Measurements from ENCODE around the gene MMP23B. TPM values are rescaled to one million over a fixed set of nuclear protein-coding genes. Genes with fewer than 3 reads are reported as not detected.
"Not testable (repeated sequence)": the region's sequence is repeated elsewhere in the genome, so short reads cannot be mapped to it uniquely, and the experiment has no call there.

Gene MMP23B
- total RNA-seq, 2 donors from 2014 or later, result 1.5 TPM

DNA sequence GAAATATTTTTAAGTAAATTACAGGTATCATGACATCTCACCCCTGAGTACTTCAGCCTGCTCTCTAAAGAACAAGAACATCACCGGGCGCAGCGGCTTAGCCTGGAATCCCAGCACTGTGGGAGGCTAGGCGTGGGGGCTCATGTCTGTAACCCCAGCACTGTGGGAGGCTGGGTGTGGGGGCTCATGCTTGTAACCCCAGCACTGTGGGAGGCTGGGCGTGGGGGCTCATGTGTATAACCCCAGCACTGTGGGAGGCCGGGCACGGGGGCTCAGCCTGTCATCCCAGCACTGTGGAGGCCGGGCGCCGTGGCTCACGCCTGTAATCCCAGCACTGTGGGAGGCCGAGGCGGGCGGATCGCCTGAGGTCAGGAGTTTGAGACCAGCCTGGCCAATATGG, 34.6 kb downstream of the MMP23B start:
- no peaks in the 10 kb centered on the region for H3K27me3 Mint-ChIP-seq (ENCODE audit: low read depth)
- no peak overlapping the region for H3K4me3 Mint-ChIP-seq
- no peaks in the 10 kb centered on the region for H3K4me1 Mint-ChIP-seq (ENCODE audit: low read depth)
- peaks cover 4 to 15% of the 10 kb centered on the region in 2 donors for H3K36me3 Mint-ChIP-seq (ENCODE audit: insufficient read depth in 2 of 2)
- H3K9me3 Mint-ChIP-seq, result no peaks in the 10 kb centered on the region
- ATAC-seq (replicated peaks in 1 of 2), result no peak
- DNase-seq, result no peak
- H3K27ac Mint-ChIP-seq, result no peak overlapping the region

DNA sequence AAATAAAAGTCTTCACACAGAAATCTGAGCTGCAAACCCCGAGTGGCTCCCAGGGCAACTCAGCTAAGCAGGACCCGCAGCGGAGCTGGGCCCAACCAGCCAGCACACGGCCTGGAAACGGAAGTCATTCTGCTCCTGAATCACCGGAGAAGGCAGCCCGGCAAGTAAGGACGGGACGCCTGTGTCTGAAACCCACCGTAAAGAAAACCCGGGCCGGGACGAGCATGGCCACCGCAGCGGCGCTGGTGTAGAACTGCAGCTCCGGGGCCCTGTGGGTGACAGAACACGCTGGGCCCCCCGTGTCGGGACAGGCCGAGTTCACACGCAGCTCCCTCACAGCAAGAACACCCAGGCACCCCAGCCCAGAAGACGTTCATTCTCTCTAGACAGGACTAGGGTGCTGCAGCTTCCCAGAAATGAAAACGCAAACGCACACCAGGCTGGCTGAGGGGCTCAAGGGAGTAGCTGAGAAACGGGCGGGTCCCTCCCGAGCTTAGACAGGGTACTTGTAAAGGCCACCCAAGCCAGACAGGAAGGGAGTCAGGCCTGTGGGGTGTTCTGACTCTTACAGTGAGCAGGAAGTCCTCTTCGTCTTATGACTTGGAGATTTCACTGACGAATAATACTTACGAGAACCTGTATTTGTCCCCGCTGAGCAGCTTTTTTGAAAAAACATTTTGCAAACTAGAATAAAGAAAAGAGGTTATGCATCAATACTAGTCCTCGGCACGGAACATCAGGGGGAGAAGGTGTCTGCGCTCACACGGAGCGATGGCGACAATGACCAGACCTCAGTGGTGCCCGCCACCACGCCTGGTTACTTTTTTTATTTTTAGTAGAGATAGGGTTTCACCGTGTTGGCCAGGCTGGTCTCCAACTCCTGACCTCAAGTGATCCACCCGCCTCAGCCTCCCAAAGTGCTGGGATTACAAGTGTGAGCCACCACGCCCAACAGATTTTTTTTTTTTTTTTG, 37.8 kb downstream of the MMP23B start:
- DNase-seq (no peak), ATAC-seq (replicated peaks in 1 of 2) (no peak)
- no peaks in the 10 kb centered on the region for H3K27me3 Mint-ChIP-seq (ENCODE audit: low read depth)
- H3K27ac Mint-ChIP-seq, result no peak overlapping the region
- no peaks in the 10 kb centered on the region for H3K4me1 Mint-ChIP-seq (ENCODE audit: low read depth)
- peaks cover 4 to 19% of the 10 kb centered on the region in 2 donors for H3K36me3 Mint-ChIP-seq (ENCODE audit: insufficient read depth in 2 of 2)
- no peaks in the 10 kb centered on the region for H3K9me3 Mint-ChIP-seq
- no peak overlapping the region for H3K4me3 Mint-ChIP-seq

DNA sequence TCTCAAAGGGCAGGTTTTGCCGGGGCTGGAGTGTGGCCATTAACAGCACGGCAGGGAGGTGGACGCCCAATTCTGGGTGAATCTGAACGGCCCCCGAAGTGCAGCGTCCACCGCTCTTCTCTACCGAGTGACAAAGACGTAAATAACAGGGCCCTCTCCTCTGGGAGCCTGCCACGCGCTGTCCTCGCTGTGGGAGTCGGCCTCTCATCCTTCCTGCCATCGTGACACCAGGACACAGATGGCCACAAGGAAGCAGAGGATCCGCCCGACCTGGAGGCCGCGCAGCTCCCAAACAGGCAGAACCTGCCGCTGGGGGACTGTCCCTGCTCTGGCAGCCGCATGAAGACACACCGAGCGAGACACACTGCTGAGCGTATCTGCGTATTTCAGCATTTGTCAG, 38.9 kb downstream of the MMP23B start:
- peaks cover 3 to 18% of the 10 kb centered on the region in 2 donors for H3K36me3 Mint-ChIP-seq (ENCODE audit: insufficient read depth in 2 of 2)
- ATAC-seq (replicated peaks in 1 of 2), result no peak
- no peak overlapping the region for H3K27ac Mint-ChIP-seq

DNA sequence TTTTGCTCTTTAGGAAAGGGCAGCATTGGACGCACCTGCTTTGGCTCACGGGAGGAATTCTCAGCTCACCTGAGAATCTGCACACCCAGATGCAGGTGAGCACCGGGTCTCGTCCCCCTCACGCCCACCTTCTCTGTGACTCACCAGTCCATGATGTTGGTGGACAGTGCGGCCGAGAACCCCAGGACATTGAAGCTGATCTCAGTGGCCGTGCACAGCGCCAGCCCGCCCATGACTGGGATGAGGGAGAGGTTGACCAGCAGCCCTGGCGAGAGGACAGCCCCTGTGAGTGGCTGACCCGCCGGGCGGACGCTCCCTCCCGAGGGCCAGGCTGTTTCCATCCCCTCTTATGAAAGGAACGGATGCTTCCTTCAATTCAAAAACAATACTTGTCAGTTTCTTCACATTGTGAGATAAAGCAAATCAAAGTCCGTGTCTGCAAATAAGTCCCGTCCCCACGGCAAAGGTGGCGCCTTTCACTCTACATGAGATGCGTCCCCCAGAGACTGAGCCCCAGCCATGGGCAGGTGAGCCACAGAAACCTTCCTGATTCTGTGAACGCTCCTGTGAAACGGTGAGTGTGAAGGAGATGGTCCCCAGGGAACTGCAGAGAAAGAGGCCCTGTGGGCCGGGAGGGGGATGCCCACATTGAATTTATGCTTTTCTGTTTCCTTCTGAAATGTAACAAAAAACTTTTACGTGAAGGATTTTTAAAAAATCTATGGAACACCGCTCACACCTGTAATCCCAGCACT, 39.6 kb downstream of the MMP23B start:
- DNase-seq (no peak), ATAC-seq (replicated peaks in 1 of 2) (no peak)
- Mint-ChIP-seq H3K9me3 (no peaks in the 10 kb centered on the region), H3K27ac (no peak overlapping the region), H3K4me3 (no peak overlapping the region), H3K27me3 (ENCODE audit: low read depth) (no peaks in the 10 kb centered on the region), H3K4me1 (ENCODE audit: low read depth) (no peaks in the 10 kb centered on the region), H3K36me3 (ENCODE audit: insufficient read depth in 2 of 2) (peaks cover 3 to 18% of the 10 kb centered on the region in 2 donors)

More for the DNA sequence above, 38.9 kb downstream of the MMP23B start:
- no peak for DNase-seq
- Mint-ChIP-seq H3K4me3 (no peak overlapping the region), H3K9me3 (no peaks in the 10 kb centered on the region), H3K4me1 (ENCODE audit: low read depth) (no peaks in the 10 kb centered on the region), H3K27me3 (ENCODE audit: low read depth) (no peaks in the 10 kb centered on the region)

- no peak for ATAC-seq (replicated peaks in 1 of 2)
- H3K36me3 Mint-ChIP-seq (ENCODE audit: insufficient read depth in 2 of 2), result peaks cover 2 to 18% of the 10 kb centered on the region in 2 donors
- no peak overlapping the region for H3K27ac Mint-ChIP-seq
- no peak overlapping the region for H3K4me3 Mint-ChIP-seq
- H3K9me3 Mint-ChIP-seq, result no peaks in the 10 kb centered on the region
- H3K27me3 Mint-ChIP-seq (ENCODE audit: low read depth), result no peaks in the 10 kb centered on the region
- H3K4me1 Mint-ChIP-seq (ENCODE audit: low read depth), result peaks cover 3% of the 10 kb centered on the region
- no peak for DNase-seq
Observed at GRCh38 chr1:1672181-1672965, 40.4 kb downstream of the MMP23B start.

DNA sequence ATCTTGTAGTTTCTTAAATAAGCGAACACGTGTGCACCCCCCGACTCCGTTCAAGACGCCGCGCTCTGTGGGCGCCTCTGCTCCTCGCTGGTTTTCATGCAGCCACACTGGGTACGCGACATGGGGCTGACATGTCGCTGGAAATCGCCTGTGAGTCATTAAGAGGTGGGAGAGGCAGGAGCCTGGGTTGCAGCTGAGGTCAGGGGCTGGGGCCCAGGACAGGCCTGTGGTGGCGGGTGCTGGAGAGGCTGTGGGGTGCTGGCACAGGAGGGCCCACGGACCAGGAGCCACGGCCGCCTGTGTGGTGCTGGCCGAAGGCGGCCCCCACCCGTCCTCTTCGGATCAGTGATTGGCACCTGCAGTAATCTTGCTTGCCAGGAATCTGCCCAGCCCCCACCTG, 42.8 kb downstream of the MMP23B start:
- peak in 1 of 2 donors; percentile 21 for ATAC-seq (replicated peaks in 1 of 2)
- Mint-ChIP-seq H3K36me3 (ENCODE audit: insufficient read depth in 2 of 2) (peaks cover 0 to 17% of the 10 kb centered on the region in 2 donors), H3K4me1 (ENCODE audit: low read depth) (peaks cover 25% of the 10 kb centered on the region), H3K4me3 (peak overlapping the region in 1 of 2 donors; percentile 38)
- not testable (repeated sequence) for H3K27ac Mint-ChIP-seq; H3K27me3 Mint-ChIP-seq (ENCODE audit: low read depth); H3K9me3 Mint-ChIP-seq
- DNase-seq, result peak in 1 of 2 donors; percentile 21

DNA sequence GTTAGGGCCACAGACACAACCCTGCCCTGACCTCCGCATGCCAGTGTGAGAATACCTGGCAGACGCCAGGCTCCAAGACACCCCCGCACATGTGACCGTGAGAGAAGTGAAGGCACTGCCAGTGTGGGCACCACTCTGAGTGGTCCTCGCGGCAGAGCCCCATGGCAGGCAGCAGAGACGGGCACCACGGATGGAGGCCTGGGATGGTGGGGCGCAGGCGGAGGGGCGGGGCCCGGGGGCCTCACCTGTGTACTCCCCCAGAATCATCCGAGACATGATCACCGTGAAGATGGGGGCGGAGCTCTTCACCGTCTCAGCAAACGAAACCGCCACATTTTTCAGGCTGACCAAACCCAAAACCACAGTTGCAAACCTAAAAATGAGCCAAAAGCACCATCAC, 43.2 kb downstream of the MMP23B start:
- ATAC-seq (replicated peaks in 1 of 2); DNase-seq; H3K4me3 Mint-ChIP-seq; H3K27me3 Mint-ChIP-seq (ENCODE audit: low read depth); H3K9me3 Mint-ChIP-seq; H3K27ac Mint-ChIP-seq: not testable (repeated sequence)
- H3K4me1 Mint-ChIP-seq (ENCODE audit: low read depth), result peaks cover 25% of the 10 kb centered on the region
- peaks cover 0 to 13% of the 10 kb centered on the region in 2 donors for H3K36me3 Mint-ChIP-seq (ENCODE audit: insufficient read depth in 2 of 2)

DNA sequence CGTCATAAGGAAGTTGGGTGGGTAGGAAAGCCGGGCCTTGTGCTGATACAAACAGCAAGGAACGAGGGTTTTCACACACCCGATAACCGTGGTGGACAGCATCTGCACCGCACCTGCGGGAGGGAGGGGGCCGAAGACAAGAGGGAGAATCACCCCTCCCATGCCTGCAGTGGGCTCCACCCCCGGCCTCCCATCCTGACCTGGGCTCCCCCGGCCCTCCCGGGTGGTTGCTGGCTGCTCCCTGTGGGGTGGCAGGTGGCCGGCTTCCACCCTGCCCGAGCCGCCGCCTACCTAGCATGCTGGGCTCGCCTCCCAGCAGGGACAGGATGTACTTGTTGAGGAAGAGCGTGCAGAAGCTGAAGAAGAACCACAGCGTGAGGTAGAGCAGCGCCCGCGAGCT, 44.1 kb downstream of the MMP23B start:
- H3K9me3 Mint-ChIP-seq; DNase-seq; H3K27ac Mint-ChIP-seq; H3K4me3 Mint-ChIP-seq; H3K27me3 Mint-ChIP-seq (ENCODE audit: low read depth); ATAC-seq (replicated peaks in 1 of 2): not testable (repeated sequence)
- H3K36me3 Mint-ChIP-seq (ENCODE audit: insufficient read depth in 2 of 2), result peaks cover 0 to 13% of the 10 kb centered on the region in 2 donors
- H3K4me1 Mint-ChIP-seq (ENCODE audit: low read depth), result peaks cover 25% of the 10 kb centered on the region

DNA sequence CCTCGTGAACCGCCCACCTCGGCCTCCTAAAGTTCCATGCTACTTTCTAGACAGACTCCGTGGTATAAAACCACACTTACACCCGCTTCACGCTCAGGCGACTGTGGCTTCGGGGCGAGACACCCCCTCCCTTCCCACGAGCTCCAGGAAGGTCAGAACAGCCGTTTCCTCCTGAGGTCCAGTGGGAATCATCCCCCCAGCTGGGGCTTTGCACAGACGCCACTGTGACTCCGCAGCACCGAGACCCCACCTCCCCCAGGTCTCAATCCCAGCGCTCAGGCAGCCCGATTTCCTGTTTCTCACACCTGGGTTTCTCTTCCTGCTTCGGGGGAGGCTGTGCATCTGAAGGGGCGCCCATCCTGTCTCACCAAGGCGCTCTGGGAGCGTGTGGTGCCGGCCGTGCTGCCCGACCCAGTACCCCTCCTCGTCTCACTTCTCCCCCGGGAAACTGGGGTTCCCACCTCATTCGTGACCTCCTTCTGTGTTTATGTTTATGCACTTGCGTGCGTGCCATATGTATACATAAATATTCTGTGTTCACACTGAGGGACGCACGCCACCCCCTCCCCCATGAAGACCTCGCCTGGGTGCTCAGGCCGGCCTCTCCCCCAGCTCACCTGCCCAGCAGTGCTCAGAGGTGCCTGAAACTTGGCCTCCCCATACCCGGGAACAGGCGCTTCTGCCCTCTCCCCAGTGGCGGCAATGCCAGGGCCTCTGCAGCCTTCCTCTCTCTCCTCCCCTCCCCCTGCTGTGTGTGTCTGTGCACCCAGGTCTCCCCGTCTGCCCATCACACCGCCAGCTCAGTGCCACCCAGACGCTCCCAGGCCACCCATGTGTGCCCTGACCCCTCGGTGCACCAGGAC, 46.0 kb downstream of the MMP23B start:
- peak; percentile 62 to 69 for ATAC-seq (replicated peaks in 1 of 2)

DNA sequence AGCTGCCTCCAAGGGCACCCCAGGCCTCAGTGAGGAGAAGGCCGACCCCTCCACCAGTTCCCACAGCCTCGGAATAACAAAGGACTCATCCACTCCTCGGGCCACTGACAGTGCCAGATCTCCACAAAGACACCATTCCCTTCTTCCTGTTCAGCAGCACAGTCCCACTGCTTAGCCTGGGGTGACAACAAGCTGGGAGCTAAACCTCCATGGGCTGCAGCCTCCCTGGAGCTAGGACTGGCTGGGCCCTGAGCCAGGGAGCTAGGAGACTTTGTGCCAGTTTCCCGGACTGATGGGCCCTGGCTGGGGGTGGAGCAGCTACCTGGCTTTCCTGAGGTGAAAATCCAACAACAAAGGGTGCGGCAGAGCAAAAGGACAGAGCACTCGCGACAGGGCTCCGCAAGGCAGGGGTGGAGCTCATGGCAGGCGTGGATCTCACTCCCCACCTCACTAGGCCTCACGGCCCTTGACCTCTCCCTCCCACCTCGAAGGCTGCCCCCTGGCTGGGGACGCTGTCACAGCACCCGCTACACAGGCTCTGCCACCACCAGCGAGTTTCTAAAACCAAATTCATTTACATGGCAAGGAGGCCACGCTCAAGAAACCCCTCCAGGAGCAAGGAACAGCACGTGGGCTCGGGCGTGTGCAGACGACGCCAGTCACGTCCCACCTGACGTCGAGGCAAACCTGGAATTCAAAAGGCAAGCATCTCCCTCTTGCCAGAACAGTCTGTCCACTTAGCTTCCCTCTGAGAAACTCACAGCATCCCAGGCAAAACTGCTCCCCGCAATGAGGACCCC, 46.8 kb downstream of the MMP23B start:
- ATAC-seq (replicated peaks in 1 of 2), result peak; percentile 84 to 86
- Mint-ChIP-seq H3K27ac (peak overlapping the region; percentile 88), H3K4me3 (peak overlapping the region; percentile 86 to 89), H3K27me3 (ENCODE audit: low read depth) (no peaks in the 10 kb centered on the region), H3K9me3 (no peaks in the 10 kb centered on the region), H3K4me1 (ENCODE audit: low read depth) (peaks cover 33% of the 10 kb centered on the region), H3K36me3 (ENCODE audit: insufficient read depth in 2 of 2) (peaks cover 0 to 11% of the 10 kb centered on the region in 2 donors)
- peak; percentile 78 to 82 for DNase-seq

More for the DNA sequence above, 46.0 kb downstream of the MMP23B start:
- DNase-seq, result peak; percentile 48 to 52
- Mint-ChIP-seq H3K4me1 (ENCODE audit: low read depth) (peaks cover 25% of the 10 kb centered on the region), H3K4me3 (peak overlapping the region; percentile 86 to 89), H3K9me3 (no peaks in the 10 kb centered on the region), H3K36me3 (ENCODE audit: insufficient read depth in 2 of 2) (peaks cover 0 to 12% of the 10 kb centered on the region in 2 donors), H3K27me3 (ENCODE audit: low read depth) (no peaks in the 10 kb centered on the region), H3K27ac (peak overlapping the region; percentile 88)

GRCh38 chr1:1680031-1680911, 48.3 kb downstream of the MMP23B start:
- H3K27ac Mint-ChIP-seq, result no peak overlapping the region
- no peaks in the 10 kb centered on the region for H3K9me3 Mint-ChIP-seq
- no peak for DNase-seq
- no peak for ATAC-seq (replicated peaks in 1 of 2)
- no peak overlapping the region for H3K4me3 Mint-ChIP-seq
- peaks cover 0 to 9% of the 10 kb centered on the region in 2 donors for H3K36me3 Mint-ChIP-seq (ENCODE audit: insufficient read depth in 2 of 2)
- no peaks in the 10 kb centered on the region for H3K27me3 Mint-ChIP-seq (ENCODE audit: low read depth)
- peaks cover 39% of the 10 kb centered on the region for H3K4me1 Mint-ChIP-seq (ENCODE audit: low read depth)

Data from activated T-cell treated with anti-CD3 and anti-CD28 coated beads, Interleukin-2, amount 50 U/mL, for 72 hours (primary cell).